Ureter (tissue), 1 donor: ENCODE results near the gene GPHN. TPM values are rescaled to one million over a fixed set of nuclear protein-coding genes. Genes with fewer than 3 reads are reported as not detected.

Experiments
- DNase-seq: peaks from one replicate; pipeline ENCODE4 v3.0.0-alpha.2; 2020; ENCODE audit warnings: low spot score
- total RNA-seq: library from RNA; stranded (reverse); gene quantifications from one replicate; pipeline ENCODE4 v1.2.4, GENCODE V29; 2023
- donor health status: DM: yes; HTN: yes; CAD: no.

The GPHN gene
- total RNA-seq, 1 donor from 2014 or later = 47.5 TPM

DNA sequence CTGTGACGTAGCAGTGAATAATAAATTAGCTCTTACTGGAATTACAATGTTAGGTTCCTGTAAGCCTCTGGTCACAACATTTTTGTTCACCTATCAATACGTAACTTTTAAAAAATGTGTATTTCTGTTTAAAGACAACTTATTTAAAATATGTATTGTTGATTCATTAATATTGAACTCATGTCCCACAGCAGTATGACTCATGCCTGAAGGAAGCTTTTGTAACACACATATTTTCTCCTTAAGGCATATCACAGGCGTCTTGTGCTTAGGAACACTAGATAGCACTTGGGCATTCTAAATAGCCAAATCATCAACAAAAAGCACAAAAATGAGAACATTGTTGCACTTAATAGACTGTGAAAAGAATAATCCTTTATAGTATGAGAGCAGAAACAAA is 92.5 kb downstream of the GPHN start:
- no peak for DNase-seq

DNA sequence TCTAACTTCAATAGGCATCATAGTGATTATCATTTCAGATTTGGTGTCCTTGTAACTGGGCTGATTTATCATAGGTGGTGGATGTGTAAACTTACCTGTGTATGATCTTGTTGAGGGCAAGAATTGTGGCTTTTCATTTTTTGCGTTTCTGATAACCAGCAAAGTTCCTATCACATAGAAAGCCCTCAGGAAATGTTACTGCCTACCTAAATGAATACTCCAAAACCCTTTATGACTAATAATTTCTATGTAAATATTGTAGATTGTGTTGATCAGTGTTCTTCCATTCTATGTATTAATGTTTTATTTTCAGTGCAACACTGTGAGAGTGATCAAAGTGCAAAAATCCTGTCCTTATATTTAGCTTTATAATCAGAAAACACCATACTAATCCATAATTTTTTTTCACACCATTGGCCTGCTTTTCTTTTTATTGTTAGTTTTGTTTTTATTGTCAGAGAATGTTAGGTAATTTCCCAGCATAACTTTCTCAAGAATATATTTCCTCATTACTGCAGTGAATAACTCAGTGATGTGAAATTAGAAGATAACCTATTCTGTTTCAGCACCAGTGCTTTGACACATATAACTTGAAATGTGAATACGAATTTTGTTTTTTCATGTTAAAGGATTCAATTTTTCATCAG is 94.1 kb downstream of the GPHN start:
- DNase-seq = no peak

DNA sequence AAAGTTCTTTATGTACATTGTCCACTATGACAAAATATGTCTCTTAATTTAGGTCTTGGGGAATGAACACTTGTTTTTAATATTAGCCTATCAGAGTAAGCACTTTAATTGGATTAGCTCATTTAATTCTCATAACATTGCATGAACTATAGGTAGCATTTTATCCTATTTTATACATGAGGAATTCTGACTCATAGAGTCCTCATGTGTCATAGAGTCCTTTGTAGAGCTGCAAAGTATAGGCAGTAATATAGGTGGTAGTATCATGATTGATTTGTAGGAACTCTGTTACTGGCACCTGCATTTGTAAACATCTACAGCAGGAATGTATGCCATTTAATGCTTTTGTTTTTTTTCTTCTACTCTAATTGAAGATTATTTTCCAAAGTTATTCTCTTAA is 96.0 kb downstream of the GPHN start:
- no peak for DNase-seq

DNA sequence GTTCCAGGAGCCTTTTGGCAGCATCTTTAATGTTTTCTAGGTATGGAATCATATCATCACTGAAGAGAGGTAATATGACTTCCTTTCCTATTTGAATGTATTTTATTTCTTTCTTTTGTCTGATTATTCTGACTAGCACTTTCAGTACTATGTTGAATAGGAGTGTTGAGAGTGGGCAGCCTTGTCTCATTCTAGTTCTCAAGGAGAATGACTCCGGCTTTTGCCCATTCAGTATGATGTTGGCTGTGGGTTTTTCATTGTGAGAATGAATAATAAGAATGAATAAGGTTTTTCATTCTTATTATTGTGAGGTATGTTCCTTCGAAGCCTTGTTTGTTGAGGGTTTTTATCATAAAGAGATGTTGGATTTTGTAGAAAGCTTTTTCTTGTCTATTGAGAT is 98.9 kb downstream of the GPHN start:
- no peak for DNase-seq

DNA sequence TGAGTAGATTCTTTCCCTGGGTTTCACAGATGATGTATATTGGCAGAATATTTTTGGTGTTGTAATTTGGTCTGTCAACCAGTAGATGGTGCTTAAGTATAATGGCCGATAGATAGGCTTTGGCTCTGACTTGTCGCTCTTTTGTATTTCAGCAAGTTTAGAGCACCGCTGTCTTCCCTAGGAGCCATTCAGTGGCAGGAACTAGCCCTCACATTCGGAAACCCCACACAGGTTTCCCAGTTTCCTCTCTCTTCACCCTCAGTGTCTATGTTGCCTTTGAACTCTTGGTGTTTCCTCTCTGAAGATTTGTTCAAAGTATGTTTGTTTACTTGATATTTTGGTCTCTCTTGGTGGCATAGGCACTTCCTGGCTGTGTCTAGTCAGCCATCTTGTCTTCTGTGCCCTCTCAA is 102.2 kb downstream of the GPHN start:
- DNase-seq = no peak

DNA sequence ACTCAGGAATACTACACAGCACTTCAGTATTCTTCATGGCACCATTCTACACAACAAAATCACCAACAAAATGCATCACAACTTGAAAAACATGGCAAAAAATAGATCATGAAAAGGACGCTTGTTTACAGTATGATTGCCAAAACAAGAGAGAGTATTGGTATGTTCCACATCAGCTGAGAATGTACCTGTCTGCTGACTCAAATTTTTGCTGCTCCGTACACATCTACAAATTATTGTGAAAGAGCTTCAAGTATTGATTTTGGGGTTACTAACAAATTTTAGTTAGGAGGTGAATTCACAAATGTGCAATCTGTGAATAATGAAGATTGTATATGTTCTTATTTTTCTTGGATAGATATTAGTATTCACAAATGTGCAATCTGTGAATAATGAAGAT is 105.4 kb downstream of the GPHN start:
- DNase-seq = no peak

DNA sequence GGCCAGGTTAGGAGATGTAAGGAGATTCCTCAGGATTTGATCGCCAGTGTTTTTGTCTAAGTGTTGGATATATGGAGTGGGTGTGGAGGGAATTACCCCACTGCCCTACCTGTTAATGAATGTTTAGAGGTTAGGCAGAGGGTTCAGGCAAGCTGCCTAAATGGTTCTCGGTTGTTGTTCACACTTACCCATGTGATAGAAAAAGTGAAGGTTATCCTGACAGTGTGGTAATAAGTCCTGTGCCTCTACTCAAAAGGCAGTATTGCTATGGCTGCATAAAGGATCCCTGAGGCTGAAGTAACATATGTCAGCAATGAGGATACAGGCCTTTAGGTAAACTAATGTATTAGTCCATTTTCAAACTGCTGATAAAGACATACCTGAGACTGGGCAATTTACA is 112.0 kb downstream of the GPHN start:
- no peak for DNase-seq

DNA sequence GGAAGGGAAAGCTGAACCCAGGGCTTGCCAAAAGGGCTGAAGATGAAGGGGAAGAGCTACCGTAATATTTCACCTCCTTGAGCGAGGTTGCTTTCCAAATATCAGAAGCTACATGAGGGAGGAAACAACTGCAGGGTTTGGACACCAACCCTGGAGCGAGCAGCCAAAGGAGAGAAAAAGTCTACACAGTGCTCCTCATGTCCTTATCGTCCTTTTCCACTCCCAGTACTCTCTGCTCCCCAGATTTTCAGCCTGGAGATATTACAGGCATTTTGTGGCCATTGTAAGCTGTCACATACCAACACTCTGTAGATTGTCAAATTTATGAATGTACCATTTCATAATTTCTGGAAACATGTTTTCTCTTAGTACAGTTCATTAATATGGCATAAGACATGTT is 115.9 kb downstream of the GPHN start:
- DNase-seq = no peak

DNA sequence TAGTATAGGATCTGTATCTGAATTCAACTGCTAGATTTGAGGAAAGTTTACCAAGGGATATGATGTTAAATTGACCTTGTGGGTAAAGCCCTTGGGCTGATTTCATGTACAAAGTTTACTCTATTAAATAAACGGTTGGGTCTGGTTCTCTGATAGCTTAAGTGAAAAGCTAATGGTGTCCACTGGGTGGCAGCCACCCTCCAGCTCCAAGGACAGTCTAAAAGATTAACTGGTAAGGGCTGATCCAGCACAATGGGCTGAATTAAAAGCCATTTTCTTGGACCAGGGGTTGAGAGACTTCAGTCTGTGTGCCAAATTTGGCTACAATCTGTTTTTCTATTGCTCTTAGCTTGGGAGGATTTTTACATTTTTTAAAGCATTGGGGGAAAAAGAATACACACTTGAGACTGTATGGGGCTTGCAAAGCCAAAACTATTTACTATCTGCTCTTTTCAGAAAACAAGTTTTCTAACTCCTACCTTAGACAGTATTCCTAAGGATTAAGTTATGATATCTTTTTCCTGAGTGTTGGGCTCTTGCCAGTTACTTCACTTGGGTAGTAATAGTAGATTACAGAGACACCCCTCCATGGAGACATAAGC is 116.5 kb downstream of the GPHN start:
- no peak for DNase-seq

DNA sequence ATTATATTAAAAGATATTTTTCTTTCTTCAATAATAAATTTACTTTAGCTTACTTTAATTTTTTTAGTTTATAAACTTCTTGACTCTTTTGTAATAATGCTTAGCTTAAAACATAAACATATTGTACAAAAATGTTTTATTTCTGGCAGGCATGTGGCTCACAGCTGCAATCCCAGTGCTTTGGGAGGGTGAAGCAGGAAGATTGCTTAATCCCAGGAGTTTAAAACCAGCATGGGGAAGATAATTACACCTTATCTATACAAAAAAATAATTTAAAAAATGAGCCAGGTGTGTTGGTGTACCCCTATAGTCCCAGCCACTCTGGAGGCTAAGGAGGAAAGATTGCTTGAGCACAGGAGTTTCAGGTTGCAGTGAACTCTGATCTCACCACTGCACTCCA is 120.7 kb downstream of the GPHN start:
- DNase-seq = no peak

DNA sequence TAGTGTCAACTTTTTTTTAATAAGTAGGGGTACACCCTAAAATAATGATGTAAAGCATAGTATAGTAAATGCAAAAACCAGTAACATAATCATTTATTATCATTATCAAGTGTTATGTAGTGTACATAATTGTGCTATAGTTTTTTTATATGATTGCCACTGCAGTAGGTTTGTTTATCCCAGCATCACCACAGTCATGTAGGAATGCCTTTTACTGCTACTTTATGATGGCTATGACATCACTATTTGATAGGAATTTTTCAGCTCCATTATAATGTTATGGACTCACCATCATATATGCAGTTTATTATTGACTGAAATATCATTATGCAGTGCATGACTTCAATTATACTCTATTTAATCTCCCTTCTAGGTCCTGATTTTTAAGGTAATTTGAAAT is 121.6 kb downstream of the GPHN start:
- no peak for DNase-seq

DNA sequence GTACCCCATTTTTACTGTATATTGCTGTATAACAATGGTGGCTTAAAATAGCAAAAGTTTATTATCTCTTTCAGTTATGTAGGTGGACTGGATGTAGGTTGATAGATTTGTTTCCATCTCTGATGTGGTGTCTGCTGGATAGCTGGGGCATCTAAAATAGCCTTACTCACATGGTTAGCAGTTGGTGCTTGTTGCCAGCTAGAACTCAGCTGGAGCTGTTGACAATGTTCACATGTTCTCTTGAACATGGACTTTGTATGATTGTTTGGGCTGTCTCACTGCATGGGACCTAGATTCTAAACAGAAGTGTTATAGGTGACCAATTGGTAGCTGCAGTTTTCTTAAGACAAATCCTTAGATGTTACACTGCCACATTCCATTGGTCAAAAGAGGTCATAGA is 126.9 kb downstream of the GPHN start:
- DNase-seq = no peak

DNA sequence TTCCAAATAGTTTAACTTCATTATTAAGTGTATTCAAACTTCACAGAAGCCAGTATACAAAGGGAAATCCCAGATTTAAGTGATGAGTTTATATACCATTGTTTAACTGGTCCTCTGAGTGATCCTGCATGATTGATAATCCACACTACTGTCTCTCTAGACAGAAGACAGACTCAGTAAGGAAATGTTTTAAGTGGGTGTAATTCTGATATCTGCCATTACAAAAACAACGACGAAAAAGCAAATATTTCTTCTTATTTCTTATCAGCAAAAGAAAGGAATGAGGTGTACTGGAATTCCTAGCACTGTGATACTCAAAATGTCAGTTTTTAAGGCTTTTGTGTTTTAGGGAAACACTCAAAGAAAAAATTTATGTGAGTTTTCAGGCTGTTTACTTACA is 127.5 kb downstream of the GPHN start:
- no peak for DNase-seq

DNA sequence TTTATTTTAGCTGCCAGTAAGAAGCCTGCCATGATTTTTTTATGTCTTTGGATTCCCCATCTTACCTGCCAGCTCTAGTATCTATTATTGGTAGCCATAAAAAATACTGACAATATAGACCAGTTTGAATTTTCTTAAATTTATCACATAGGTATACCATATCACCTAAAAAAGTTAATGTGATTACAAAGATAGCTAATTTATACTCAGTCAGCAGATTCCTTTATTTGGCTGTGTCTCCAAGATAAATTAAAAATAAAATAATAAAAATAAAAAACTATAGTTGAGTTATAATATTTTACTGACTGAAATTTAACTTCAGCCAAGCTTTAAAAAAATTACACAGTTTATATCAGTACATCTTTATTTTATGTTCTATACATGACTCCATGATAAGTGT is 128.3 kb downstream of the GPHN start:
- no peak for DNase-seq

DNA sequence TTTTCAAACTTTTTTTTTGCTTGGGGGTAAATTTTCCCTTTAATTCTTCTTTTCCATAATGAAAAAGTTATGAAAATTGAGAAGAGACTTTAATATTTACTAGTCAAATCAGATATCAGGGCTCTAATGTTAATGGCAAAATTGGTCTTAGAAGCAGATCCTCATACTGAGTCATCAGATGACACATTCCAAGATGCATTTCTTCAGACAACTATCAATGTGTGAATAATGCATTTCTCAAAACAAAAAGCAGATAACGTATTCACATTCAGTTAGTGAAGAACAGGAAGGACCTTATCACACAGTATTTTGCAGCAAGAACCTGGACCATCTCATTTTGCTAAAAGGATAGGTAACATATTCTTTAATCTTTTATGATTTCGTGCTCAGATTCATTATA is 130.7 kb downstream of the GPHN start:
- no peak for DNase-seq

DNA sequence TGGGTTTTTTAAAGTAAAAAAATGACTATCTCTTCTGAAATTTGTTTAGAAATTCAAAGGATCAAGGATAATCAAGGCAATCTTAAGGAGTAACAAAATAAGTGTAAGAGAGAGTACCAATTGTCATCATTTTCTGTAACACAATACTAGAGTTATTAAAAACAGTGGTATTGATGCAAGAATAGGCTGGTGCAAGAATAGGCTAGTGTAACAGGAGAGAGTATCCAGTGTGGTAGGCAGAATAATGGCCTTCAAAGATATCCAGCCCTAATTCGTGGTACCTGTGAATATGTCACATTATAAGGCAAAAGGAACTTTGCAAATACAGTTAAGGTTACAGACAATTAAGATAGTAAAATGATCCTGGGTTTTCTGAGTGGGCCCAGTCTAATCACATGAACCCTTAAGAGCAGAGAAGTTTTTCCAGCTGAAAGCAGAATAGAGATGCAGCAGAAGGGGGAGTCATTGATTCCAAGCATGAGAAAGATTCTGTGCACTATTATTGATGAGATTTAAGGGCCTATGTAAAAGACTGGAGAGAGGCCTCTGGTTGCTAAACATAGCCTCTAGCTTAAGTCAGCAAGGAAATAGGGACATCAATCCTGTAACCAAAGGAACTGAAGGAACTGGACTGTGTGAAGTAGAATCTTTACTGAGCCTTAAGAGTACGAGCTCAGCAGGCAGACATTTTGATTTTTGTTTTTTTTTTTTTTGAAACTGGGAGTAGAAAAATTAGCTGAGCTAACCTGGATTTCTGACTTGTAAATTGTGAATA is 134.1 kb downstream of the GPHN start:
- DNase-seq = no peak

DNA sequence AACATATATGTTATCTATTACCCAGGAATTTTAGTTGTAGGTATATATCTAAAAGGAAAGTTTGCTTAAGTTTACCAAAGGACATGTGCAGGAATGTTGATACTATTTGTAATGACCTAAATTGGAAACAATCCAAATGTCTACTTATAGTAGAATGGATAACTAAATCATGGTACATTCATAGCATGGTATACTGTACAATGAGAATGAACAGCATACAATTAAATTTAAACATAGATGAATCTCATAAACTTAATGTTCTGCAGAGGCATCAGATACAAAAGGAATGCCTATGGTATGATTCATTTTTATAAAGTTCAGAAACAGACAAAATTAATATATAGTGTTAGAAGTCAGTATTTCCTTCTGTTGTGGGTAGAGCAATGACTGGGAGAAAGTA is 135.4 kb downstream of the GPHN start:
- DNase-seq = no peak

DNA sequence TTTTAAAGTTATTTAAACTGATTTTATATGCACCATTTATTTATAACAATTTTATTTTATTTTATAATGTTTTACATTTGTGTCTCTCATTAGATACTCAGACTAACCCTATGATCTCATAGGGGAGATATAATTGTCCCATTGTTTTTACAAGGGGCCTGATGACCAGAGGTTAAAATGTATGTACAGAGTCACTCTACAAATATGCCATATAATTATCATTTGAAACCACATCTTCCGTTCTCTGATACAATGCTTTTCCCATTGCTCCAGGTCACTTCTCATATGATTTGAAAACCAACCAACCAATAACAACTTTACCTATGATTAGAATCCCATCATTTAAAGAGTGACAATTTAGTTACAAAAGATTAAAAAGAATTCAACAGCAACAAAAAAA is 137.8 kb downstream of the GPHN start:
- DNase-seq = no peak

DNA sequence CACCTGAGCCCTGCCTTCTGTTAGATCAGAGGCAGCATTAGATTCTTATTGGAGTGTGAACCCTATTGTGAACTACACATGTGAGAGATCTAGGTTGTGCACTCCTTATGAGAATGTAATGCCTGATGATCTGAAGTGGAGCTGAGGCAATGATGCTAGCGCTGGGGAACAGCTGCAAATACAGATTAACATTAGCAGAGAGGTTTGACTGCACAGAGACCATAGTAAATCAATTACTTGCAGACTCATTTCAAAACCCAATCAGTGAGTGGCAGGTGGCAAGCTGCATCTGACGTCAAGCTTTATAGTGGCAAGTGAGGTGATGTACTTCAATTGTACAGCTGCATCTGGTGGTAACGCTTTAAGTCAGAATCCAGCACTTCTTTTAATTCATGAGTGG is 141.6 kb downstream of the GPHN start:
- DNase-seq = no peak

DNA sequence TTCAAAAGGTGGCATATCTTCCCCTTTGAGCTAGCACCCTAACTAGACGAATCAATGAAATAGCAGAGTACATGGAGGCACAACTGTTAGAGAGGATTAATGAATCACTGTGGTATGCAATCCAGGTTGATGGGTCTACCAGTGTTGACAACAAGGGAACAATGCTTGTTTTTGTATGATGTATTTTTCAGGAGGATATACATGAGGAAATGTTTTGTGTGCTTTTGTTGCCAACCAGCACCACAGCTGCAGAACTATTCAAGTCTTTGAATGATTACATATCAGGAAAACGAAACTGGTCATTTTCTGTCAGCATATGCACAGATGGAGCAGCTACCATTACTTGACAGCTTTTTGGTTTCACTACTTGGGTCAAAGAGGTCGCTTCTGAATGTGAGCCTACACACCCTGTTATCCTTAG is 142.6 kb downstream of the GPHN start:
- no peak for DNase-seq

DNA sequence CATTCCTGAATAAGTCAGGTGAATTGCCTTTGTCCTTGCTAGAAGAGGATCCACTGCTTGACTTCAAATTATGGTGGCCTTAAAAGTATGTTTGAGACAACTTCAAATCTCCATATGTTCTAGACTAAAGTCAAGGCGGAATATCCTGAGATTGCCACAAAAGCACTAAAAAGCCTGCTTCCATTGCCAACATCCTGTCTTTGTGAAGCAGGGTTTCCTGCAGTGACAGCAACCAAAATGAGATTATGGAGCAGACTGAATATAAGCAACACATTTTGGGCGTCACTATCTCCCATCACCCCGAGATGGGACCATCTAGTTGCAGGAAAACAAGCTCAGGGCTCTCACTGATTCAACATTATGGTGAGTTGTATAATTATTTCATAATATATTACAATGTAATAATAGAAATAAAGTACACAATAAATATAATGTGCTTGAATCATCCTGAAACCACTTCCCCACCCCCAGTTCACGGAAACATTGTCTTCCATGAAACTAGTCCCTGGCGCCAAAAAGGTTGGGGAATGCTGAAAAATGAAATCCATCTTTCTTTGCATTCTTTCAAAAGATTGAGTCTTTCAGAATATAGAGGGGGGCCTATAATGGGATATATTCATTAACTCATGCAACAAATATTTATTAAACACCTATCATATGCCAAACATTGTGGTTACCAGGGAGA is 143.7 kb downstream of the GPHN start:
- no peak for DNase-seq

DNA sequence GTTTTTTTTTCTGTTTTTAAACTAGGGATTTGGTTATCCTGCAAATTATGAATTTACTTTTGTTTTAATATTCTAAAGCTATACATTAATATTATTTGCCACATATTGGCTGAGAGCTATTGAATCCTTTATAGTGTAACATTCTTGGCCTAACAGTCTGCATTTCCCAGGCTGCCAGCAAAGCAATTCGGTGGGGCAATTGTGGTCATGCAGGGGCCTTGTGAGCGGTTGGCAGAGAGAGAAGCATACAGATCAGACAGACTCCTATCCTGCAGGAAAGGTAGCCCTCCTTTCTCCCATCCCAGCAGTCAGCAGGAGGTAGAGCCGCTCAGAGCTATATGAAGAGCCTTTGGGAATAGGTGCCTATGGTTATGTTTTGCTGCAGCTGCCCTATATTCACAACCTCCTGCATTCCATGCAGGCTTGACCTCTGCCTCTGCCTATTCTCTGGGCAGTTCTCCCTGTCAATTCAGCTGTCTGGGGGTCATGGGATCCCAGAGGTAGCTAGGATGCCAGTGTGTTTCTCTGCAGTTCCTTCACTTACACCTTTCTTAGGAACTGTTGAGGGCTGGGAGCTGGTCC is 144.7 kb downstream of the GPHN start:
- DNase-seq = no peak
